CD4-positive, alpha-beta T cell treated with Interleukin-6 for 4 hours (primary cell): ENCODE measurements around the gene LRRC27.

Experiments used
- DNase-seq: peaks from one replicate; pipeline ENCODE4 v3.0.0-alpha.2; 2020; ENCODE audit warnings: mixed read lengths

Gene LRRC27

GRCh38 chr10:132392811-132393694 is 61.1 kb downstream of the LRRC27 start:
- no peak for DNase-seq

GRCh38 chr10:132393695-132394181 is 61.7 kb downstream of the LRRC27 start:
- DNase-seq = no peak

- DNase-seq = no peak
Measured at GRCh38 chr10:132394201-132394811, 62.3 kb downstream of the LRRC27 start.

- no peak for DNase-seq
Measured at GRCh38 chr10:132394936-132395703, 63.1 kb downstream of the LRRC27 start.

GRCh38 chr10:132395704-132396493 is 63.9 kb downstream of the LRRC27 start:
- no peak for DNase-seq

- DNase-seq = peak; percentile 75
Measured at GRCh38 chr10:132396494-132397035, 64.6 kb downstream of the LRRC27 start.

- peak; percentile 76 for DNase-seq
Measured at GRCh38 chr10:132397036-132397541, 65.1 kb downstream of the LRRC27 start, which contains the start of gene PWWP2B. PWWP2B (plus strand) TSS chr10:132397200; CDS start chr10:132397227, 27 bp downstream.

GRCh38 chr10:132397671-132398565 is 65.9 kb downstream of the LRRC27 start:
- DNase-seq = peak; percentile 48

- no peak for DNase-seq
Measured at GRCh38 chr10:132398566-132398991, 66.6 kb downstream of the LRRC27 start.

GRCh38 chr10:132399117-132400035 is 67.4 kb downstream of the LRRC27 start:
- no peak for DNase-seq

- no peak for DNase-seq
Measured at GRCh38 chr10:132400041-132400546, 68.1 kb downstream of the LRRC27 start.

GRCh38 chr10:132400547-132401151 is 68.7 kb downstream of the LRRC27 start:
- no peak for DNase-seq

- DNase-seq = no peak
Measured at GRCh38 chr10:132401401-132402118, 69.6 kb downstream of the LRRC27 start.

- DNase-seq = no peak
Measured at GRCh38 chr10:132402781-132403241, 70.8 kb downstream of the LRRC27 start.

GRCh38 chr10:132403511-132404168 is 71.6 kb downstream of the LRRC27 start:
- no peak for DNase-seq

- no peak for DNase-seq
Measured at GRCh38 chr10:132404169-132404880, 72.3 kb downstream of the LRRC27 start.
